GM12801 (cell line): ENCODE measurements around the gene CCDC180.

Experiments
- TF ChIP-seq, protein P1 (sequence below): IDR thresholded peaks from one replicate; pipeline ENCODE4 v1.5.1; 2011; ENCODE audit warnings: control low read depth; ENCODE audit not compliant: insufficient read length; ENCODE audit errors: extremely low read depth

The CCDC180 gene

DNA sequence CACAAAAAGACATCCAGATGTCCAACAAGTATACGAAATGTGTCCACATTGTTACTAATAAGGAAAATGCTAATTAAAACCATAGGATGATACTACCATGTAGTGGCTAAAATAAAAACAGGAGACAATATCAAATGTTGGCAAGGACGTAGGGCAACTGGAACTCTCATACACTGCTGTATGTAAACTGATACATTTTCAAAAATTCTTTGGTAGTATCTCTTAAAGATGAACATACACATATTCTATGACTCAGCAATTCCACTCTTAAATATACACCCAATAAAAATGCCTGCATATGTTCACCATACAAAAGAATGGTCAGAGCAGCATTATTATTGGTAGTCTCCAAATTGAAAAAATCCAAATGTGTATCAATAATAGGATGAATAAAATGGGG is 2.9 kb upstream of the CCDC180 start:
- TF ChIP-seq, protein P1, sequence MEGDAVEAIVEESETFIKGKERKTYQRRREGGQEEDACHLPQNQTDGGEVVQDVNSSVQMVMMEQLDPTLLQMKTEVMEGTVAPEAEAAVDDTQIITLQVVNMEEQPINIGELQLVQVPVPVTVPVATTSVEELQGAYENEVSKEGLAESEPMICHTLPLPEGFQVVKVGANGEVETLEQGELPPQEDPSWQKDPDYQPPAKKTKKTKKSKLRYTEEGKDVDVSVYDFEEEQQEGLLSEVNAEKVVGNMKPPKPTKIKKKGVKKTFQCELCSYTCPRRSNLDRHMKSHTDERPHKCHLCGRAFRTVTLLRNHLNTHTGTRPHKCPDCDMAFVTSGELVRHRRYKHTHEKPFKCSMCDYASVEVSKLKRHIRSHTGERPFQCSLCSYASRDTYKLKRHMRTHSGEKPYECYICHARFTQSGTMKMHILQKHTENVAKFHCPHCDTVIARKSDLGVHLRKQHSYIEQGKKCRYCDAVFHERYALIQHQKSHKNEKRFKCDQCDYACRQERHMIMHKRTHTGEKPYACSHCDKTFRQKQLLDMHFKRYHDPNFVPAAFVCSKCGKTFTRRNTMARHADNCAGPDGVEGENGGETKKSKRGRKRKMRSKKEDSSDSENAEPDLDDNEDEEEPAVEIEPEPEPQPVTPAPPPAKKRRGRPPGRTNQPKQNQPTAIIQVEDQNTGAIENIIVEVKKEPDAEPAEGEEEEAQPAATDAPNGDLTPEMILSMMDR: no peak

DNA sequence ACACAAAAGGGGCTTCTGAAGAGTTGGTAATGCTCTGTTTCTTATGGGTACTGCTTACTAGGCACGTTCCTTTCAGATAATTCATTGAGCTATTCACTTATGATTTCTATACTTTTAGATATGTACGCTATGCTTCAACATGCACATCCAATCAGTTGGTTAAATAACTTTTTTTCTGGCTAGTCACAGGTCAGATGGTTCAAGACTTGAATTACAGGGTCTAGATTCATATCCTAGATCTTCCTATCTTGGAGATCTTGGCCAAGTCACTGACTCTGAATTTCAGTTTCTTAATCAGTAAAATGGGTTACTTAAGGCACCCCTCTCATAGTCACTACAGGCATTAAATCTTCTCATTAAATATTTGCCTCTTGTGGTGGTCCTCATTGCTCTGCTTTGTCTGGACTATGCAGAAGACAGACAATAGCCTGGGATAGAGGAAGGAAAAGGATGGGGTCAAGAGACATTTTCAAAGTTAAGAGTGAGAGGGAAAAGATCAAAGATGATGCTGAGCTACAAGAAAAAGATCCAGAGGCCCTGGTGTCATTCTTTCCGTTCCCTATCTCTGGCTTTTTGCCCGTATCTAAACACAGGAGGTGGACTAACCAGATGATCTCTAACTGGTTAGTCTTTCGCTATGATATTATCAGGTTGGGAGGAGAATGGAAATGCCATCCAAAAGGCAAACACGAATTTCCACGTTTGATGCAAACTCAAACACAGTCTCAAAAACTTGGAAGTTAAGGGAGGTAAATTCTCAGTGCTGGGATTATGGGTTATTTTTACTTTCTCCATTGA is 1.8 kb upstream of the CCDC180 start:
- TF ChIP-seq, protein P1: no peak

DNA sequence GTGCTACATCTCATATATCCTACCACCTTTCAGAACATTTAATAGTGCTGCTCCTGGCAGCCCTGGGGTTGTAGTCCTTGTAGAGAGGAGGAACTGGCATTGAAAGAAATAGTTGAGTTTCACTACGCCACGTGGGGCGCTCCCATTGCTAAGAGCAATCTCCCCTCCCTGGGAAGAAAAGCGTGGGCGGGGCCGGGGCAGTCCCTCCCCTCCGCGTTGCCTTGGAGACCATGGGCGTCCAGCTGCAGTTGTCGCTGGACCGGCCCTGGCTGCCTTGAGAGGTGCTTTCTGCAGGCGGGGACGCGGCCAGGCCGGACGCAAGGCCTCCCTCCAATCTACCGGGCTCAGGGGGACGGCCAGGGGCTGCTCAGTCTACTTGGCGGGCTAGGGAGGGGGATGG is 368 bp upstream of the CCDC180 start:
- TF ChIP-seq, protein P1: no peak

DNA sequence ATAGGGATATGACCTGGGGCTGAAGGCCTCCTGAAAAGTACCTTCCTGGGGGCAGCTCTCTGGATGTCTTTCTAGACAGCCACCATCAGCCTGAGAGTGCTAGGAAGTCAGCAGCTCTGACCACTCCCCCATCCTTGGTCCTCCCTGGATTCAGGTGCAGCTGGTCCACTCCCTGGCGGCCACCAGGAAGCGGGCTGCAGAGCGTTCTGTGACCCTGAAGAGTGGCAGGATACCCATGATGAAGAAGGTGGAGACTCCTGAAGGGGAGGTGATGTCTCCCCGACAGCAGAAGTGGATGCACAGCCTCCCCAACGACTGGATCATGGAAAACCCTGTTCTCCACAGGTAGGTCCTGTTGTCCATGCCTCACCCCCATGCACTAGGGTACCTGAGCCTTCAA is 1.8 kb downstream of the CCDC180 start:
- TF ChIP-seq, protein P1: no peak

DNA sequence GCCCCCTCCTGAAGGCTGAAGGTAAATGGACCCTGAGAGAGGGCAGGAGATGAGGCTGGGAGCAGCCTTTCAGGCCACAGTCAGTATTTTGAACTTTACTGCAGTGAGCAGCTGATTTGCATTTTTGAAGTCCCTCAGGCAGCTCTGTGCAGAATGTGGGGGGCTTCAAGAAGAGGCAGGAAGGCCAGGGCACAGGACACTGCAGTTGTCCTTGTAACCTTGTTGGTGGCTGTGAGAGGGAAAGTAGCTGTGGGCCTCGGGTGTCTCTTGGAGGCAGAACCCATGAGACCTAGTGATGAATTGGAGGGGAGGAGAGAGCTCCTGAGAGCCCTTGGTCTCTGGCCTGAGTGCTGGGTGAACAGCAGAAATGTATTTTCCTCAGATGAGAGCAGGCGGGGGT is 2.6 kb downstream of the CCDC180 start:
- TF ChIP-seq, protein P1: no peak

DNA sequence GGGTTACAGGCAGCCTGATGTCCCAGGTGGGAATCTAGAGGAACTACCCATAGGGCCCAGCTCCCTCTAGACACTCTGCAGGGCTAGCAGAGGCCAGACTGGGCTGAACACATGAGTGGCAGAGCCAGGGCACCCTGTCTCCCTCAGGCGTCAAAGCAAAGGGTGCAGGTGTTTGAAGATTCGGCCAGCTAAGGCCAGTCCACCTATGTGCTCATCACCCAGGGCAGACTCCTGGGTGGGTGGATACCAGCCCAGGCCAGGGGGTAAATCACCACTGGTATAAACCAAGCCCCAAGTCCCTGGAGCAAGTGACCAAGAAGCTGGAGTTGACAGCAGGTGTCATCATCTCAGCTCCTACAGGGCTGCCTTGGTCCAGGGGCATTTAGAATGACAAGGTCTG is 3.4 kb downstream of the CCDC180 start:
- TF ChIP-seq, protein P1: no peak

DNA sequence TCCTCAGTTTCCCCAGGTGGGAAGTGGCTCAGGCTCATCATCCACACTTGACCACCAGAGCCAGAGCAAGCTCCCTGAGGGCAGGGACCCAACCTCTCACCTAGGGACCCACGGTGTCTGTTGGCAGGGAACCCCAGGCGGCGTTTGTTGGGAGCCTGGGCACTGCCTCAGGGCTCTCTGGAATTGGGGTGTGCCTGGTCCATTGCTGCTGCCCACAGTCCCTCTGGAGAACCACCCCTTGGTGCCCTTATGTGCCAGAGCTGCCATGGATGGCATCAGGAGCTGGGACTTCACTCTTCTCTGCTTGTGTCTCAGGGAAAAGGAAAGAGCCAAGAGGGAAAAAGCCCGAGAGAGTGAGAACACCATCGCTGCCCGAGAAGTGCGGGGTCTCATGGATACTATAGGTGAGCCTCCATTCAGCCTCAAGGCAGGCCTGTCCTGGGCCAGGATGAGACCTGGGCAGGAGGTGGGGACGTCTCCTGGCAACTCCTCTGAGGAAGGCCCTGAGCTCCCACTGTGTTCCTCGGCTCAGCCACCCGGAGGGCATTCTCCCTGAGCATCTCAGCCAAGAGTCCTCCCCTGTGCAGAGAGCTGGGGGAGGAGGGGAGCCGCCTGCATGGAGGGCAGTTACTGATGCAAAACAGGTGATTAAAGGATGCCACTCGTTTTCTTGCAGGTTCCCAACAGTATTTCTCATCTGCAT is 4.5 kb downstream of the CCDC180 start:
- TF ChIP-seq, protein P1: no peak
